Epithelial cell of esophagus (primary cell): ENCODE measurements around the gene PROSER2.

Experiments used
- DNase-seq: peaks from one replicate; pipeline ENCODE4 v3.0.0; 2010; ENCODE audit warnings: low read depth
- H3K4me3 ChIP-seq: 2 replicates; pipeline ENCODE4 v1.5.1; 2011; ENCODE audit warnings: mild to moderate bottlenecking, low read length, control low read depth
- TF ChIP-seq, protein P1 (sequence below): IDR thresholded peaks from 2 replicates; pipeline ENCODE4 v1.5.1; 2011; ENCODE audit warnings: low read depth, mild to moderate bottlenecking, low read length, control low read depth, inconsistent platforms; ENCODE audit not compliant: insufficient read depth; ENCODE audit errors: missing control alignments

PROSER2 gene

GRCh38 chr10:11824825-11825224 lies 1.7 kb downstream of the PROSER2 start:
- TF ChIP-seq, protein P1, sequence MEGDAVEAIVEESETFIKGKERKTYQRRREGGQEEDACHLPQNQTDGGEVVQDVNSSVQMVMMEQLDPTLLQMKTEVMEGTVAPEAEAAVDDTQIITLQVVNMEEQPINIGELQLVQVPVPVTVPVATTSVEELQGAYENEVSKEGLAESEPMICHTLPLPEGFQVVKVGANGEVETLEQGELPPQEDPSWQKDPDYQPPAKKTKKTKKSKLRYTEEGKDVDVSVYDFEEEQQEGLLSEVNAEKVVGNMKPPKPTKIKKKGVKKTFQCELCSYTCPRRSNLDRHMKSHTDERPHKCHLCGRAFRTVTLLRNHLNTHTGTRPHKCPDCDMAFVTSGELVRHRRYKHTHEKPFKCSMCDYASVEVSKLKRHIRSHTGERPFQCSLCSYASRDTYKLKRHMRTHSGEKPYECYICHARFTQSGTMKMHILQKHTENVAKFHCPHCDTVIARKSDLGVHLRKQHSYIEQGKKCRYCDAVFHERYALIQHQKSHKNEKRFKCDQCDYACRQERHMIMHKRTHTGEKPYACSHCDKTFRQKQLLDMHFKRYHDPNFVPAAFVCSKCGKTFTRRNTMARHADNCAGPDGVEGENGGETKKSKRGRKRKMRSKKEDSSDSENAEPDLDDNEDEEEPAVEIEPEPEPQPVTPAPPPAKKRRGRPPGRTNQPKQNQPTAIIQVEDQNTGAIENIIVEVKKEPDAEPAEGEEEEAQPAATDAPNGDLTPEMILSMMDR, result no peak
- peak overlapping the region; percentile 56 for H3K4me3 ChIP-seq
- DNase-seq, result peak; percentile 54

GRCh38 chr10:11825796-11826414 lies 2.7 kb downstream of the PROSER2 start:
- TF ChIP-seq, protein P1, result no peak
- no peak for DNase-seq
- H3K4me3 ChIP-seq, result peak overlapping the region; percentile 56

DNA sequence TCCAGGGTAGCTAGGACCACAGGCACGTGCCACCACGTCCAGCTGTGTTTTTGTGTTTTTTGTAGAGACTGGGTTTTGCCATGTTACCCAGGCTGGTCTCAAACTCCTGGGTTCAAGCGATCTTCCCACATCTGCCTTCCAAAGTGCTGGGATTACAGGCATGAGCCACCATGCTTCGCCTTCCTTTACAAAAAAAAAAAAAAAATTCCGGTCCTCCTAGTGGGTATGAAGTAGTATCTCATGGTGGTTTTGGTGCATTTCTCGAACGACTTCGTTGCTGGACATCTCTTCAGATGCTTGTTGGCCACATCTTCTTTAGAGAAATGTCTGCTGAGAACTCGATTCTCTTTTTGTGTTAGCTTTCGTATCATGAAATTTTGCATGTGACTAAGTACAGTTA lies 3.9 kb downstream of the PROSER2 start:
- H3K4me3 ChIP-seq, result no peak overlapping the region
- no peak for DNase-seq
- TF ChIP-seq, protein P1, result no peak

DNA sequence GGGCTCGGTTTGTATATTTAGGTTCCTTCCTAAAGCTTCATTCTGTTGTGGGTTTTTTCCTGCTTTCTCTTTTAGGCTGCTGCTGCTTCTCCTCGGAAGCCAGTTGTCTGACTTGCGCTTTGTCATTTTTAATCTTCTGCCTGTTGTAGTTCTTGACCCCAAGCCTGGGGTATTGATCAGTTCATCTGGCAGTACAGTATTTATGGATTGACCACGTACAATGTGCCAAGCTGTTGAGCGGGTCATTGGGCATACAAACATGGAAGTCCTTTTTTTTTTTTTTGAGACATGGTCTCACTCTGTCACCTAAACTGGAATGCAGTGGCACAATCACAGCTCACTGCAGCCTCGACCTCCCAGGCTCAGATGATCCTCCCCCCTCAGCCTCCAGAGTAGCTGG lies 4.3 kb downstream of the PROSER2 start:
- DNase-seq, result no peak
- H3K4me3 ChIP-seq, result no peak overlapping the region
- TF ChIP-seq, protein P1, result no peak

GRCh38 chr10:11828682-11829284 lies 5.6 kb downstream of the PROSER2 start:
- no peak overlapping the region for H3K4me3 ChIP-seq
- TF ChIP-seq, protein P1, result no peak
- DNase-seq, result no peak

DNA sequence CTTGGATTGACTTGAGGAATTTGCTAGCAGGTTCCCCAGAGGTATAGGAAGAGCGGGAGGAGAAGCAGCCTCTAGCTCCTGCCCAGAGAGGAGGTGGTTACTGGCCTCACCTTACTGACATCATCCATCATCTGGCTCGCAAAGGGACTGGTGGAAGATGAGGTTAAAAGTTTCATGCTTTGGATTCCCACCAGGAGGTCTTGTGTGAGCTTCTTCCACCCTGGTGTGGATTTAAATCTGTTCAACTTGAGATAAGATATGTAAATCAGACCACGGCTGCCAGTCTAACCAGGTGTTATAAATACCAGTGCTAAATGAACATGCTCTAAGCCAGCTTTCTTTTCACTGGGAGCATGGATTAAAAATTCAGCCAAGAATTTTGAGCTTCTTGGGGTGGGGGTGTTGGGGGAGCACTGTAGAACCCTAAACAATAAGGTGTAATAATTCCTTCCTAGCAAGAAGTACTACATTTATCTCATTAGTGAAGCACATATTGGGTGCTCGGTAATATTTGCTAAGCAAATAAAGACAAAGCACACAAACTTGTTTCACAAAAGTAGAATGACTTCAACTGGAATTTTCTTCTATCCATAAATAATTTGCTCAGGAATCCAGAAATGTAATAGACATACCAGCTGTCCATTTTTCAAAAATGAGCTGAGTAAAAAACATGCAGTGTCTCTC lies 7.8 kb downstream of the PROSER2 start:
- no peak overlapping the region for H3K4me3 ChIP-seq
- peak; percentile 54 for DNase-seq
- TF ChIP-seq, protein P1, result no peak
